Uterus (tissue), 4 donors: ENCODE measurements around the gene NTNG1. TPM values are rescaled to one million over a fixed set of nuclear protein-coding genes. Genes with fewer than 3 reads are reported as not detected.

ENCODE experiments used
- DNase-seq, 2 donors: peaks; one replicate each; pipeline ENCODE4 v3.0.0-alpha.2; 2019 to 2020
- H3K27ac ChIP-seq, 2 donors: fragments of 200-600 bp; sonication (generic); 1 replicate in 1 of 2; 2 replicates in 1 of 2; pipeline ENCODE4 v1.5.1; 2016 to 2018
- H3K27me3 ChIP-seq, 2 donors: fragments of 200-600 bp; sonication (generic); one replicate each; pipeline ENCODE4 v1.5.1; 2018 to 2019; ENCODE audit warnings: control low read depth in 1 of 2
- H3K36me3 ChIP-seq, 2 donors: fragments of 200-600 bp; sonication (generic); one replicate each; pipeline ENCODE4 v1.5.1; 2019; ENCODE audit warnings: control low read depth in 1 of 2
- H3K4me1 ChIP-seq, 2 donors: fragments of 200-600 bp; sonication (generic); one replicate each; pipeline ENCODE4 v1.5.1; 2018 to 2019; ENCODE audit warnings: control low read depth in 1 of 2
- H3K4me3 ChIP-seq, 2 donors: fragments of 200-600 bp; sonication (generic); 1 replicate in 1 of 2; 2 replicates in 1 of 2; pipeline ENCODE4 v1.5.1; 2018 to 2019; ENCODE audit warnings: mild to moderate bottlenecking in 1 of 2
- H3K9me3 ChIP-seq, 2 donors: fragments of 200-600 bp; sonication (generic); one replicate each; pipeline ENCODE4 v1.5.1; 2019; ENCODE audit warnings: control low read depth in 1 of 2
- CTCF ChIP-seq, 4 experiments: fragments of 200-600 bp in 2 of 4; fragments of 450-650 bp in 2 of 4; sonication (generic) in 2 of 4; IDR thresholded peaks; one replicate each; pipeline ENCODE4 v1.5.1; 2016 to 2019; ENCODE audit warnings: antibody characterized with exemption in 4 of 4, mild to moderate bottlenecking in 2 of 4, moderate library complexity in 1 of 4
- POLR2A ChIP-seq, 2 donors: fragments of 450-650 bp; IDR thresholded peaks; one replicate each; pipeline ENCODE4 v1.6.1; 2016; ENCODE audit warnings: antibody characterized with exemption in 2 of 2, mild to moderate bottlenecking in 1 of 2, moderate library complexity in 1 of 2
- intact Hi-C: fragments of 100-400 bp; cut with DNase I; formaldehyde crosslinking; loops from one replicate; pipeline ENCODE4 v1.15.1; 2023; ENCODE audit warnings: low total_unique reads
- total RNA-seq, 4 donors: library from RNA; depleted of rRNA in 3 of 4; stranded (reverse); fragments of >200 nt in 3 of 4; gene quantifications; one replicate each; pipeline versions ENCODE4 v1.1.0 to v1.2.4, GENCODE V29; 2014 to 2023
- donor health status: DM: yes; HTN: yes; CAD: no.

The NTNG1 gene
- total RNA-seq, 4 donors from 2014 or later, result 1.2 to 11.9 TPM; not detected in 2

DNA sequence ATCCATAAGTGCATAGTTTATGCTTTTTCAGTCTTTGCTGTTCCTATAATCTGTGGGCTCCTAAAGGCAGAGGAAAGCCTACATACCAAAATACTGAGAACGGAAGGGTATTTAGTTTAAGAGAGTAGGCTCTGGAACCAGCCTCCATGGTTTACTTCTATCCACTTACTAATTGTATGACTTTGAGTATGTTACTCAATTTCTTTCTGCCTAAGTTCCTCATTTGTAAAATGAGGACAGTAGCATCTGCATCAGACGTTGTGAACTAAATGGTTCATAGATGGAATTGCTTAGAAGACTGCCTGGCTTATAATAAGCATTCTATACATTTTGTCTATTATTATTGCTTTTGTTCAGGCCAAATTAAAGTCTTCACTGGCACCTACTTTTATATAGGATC is 111.0 kb downstream of the NTNG1 start:
- H3K36me3 ChIP-seq, result no peaks in the 10 kb centered on the region
- intact Hi-C loops, result no loop called here
- H3K4me1 ChIP-seq, result no peaks in the 10 kb centered on the region
- H3K27ac ChIP-seq, result no peak overlapping the region
- no peak for TF ChIP-seq CTCF (IDR thresholded peaks at IDR 0.05)
- TF ChIP-seq POLR2A (IDR thresholded peaks at IDR 0.05), result no peak
- no peaks in the 10 kb centered on the region for H3K27me3 ChIP-seq
- no peaks in the 10 kb centered on the region for H3K9me3 ChIP-seq
- no peak for DNase-seq
- no peak overlapping the region for H3K4me3 ChIP-seq

GRCh38 chr1:107252271-107252670 is 111.4 kb downstream of the NTNG1 start:
- Histone ChIP-seq H3K4me1 (no peaks in the 10 kb centered on the region), H3K27me3 (no peaks in the 10 kb centered on the region), H3K27ac (no peak overlapping the region), H3K9me3 (no peaks in the 10 kb centered on the region), H3K4me3 (no peak overlapping the region), H3K36me3 (no peaks in the 10 kb centered on the region)
- intact Hi-C loops, result no loop called here
- DNase-seq, result no peak
- no peak for TF ChIP-seq POLR2A (IDR thresholded peaks at IDR 0.05)
- no peak for TF ChIP-seq CTCF (IDR thresholded peaks at IDR 0.05)

GRCh38 chr1:107254306-107254705 is 113.5 kb downstream of the NTNG1 start:
- Histone ChIP-seq H3K27me3 (no peaks in the 10 kb centered on the region), H3K36me3 (no peaks in the 10 kb centered on the region), H3K27ac (no peak overlapping the region), H3K4me1 (no peaks in the 10 kb centered on the region), H3K9me3 (no peaks in the 10 kb centered on the region), H3K4me3 (no peak overlapping the region)
- DNase-seq, result no peak
- TF ChIP-seq POLR2A (IDR thresholded peaks at IDR 0.05) (no peak), CTCF (IDR thresholded peaks at IDR 0.05) (no peak)
- intact Hi-C loops, result no loop called here

GRCh38 chr1:107255469-107255868 is 114.6 kb downstream of the NTNG1 start:
- H3K4me3 ChIP-seq, result no peak overlapping the region
- H3K9me3 ChIP-seq, result no peaks in the 10 kb centered on the region
- intact Hi-C loops, result no loop called here
- no peaks in the 10 kb centered on the region for H3K27me3 ChIP-seq
- no peaks in the 10 kb centered on the region for H3K36me3 ChIP-seq
- TF ChIP-seq CTCF (IDR thresholded peaks at IDR 0.05) (no peak), POLR2A (IDR thresholded peaks at IDR 0.05) (no peak)
- no peaks in the 10 kb centered on the region for H3K4me1 ChIP-seq
- H3K27ac ChIP-seq, result no peak overlapping the region
- DNase-seq, result no peak

DNA sequence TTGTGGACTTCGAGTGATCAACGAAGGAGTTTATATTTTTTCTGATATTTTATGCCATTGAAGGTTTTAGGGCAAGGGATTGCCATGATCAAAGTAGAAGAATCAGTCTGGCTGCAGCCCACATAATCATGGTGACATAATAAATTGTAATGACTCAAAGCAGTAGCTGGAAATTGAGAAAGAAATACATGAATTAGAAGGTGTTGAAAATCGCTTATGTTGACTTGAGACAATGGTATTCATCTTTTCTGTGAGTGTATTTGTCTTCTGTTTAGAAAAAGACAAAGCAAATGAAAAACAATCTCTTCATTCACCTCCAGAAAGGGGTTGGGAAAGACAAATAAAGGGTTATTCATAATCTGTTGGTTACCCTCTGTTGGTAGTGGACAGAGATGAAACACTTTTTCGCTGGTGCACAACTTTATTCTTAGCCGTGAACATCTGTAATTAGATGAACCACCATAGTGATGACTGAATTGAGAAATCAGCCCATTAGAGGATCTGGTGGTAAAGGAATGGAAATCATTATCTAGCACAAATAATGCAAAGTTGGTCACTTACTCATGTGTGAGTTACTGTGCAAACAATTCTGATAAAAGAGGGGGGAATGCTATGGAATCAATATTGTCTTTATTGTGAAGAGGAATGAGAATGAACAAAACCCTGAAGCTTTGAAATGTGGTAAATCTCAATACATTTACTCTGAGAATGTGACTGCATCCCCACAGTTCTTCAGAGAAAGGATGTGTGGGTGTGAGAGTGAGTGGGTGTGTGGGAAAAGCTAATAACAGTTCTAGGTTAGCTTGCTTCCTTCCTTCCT is 121.8 kb downstream of the NTNG1 start:
- intact Hi-C loops, result no loop called here
- Histone ChIP-seq H3K36me3 (no peaks in the 10 kb centered on the region), H3K27me3 (no peaks in the 10 kb centered on the region), H3K4me1 (no peaks in the 10 kb centered on the region), H3K9me3 (no peaks in the 10 kb centered on the region), H3K4me3 (no peak overlapping the region), H3K27ac (no peak overlapping the region)
- no peak for TF ChIP-seq CTCF (IDR thresholded peaks at IDR 0.05)
- TF ChIP-seq POLR2A (IDR thresholded peaks at IDR 0.05), result no peak
- DNase-seq, result no peak
